ENCODE results near the gene KLK5.
"Not testable (repeated sequence)": the region's sequence is repeated elsewhere in the genome, so short reads cannot be mapped to it uniquely, and the experiment has no call there.

Gene KLK5

DNA sequence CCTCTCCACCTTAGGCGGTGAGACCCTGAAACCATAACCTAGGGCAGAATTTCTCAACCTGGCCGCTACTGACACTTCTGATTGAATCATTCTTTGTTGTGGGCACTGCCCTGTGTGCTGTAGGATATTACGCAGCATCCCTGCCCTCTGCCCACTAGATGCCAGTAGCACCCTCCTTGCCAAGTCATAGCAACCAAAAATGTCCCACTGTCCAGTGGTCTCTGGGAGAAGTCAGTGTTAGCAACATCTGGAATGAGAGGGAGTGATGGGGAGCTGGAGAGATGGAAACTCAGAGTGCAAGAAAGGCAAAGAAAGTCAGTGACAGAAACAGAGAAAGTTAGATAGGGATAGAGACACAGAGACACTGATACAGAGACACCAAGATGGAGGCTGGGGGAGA, 55.2 kb downstream of the KLK5 start:
- no peak overlapping the region for H3K4me3 ChIP-seq (ENCODE audit: low read depth, low read length)
- no peak for TF ChIP-seq CTCF (IDR thresholded peaks at IDR 0.05; ENCODE audit: low read depth, low read length)

DNA sequence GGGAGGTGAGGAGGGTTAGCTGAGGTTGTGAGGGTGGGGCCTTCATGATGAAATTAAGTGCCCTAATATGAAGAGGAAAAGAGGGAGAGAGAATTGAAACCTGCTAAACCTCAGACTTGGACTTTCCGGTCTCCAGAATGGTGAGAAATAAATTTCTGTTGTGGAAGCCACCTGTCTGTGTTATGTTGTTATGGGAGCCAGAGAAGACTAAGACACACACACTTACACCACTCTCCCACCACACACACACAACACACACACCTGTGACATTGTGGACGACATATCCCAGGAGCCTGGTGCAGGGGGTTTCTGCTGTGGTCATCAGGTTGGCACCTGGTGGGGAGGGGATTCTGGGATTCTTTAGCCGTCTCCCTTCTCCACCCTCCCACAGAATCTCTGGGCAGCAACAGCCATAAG, 55.6 kb downstream of the KLK5 start:
- no peak overlapping the region for H3K4me3 ChIP-seq (ENCODE audit: low read depth, low read length)
- no peak for TF ChIP-seq CTCF (IDR thresholded peaks at IDR 0.05; ENCODE audit: low read depth, low read length)

DNA sequence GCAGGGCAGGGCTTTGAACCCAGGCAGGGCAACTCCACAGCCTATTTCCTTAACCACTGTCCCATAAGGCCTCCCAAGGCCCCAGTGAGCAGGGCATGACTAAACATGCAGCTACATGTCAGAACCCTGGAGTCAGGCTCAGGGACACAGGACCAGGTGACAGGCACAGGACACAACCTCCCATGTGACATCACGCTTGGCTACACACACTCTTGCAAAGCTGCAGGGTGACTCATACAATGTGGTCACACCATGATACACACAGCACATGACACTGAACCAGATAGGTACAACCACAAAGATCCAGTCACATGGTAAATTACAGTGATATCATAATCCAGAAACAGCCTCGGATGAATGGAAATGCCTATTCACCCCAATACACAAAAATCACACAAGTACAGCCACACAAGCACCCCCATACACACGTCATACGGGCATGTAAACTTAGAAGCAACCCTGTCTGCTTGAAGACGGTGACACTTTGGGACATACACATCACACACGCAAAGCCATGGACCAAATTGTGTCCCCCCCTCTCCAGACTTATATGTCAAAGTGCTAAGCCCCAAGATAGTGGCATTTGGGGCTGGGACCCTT, 56.1 kb downstream of the KLK5 start:
- no peak for TF ChIP-seq CTCF (IDR thresholded peaks at IDR 0.05; ENCODE audit: low read depth, low read length)
- no peak overlapping the region for H3K4me3 ChIP-seq (ENCODE audit: low read depth, low read length)

DNA sequence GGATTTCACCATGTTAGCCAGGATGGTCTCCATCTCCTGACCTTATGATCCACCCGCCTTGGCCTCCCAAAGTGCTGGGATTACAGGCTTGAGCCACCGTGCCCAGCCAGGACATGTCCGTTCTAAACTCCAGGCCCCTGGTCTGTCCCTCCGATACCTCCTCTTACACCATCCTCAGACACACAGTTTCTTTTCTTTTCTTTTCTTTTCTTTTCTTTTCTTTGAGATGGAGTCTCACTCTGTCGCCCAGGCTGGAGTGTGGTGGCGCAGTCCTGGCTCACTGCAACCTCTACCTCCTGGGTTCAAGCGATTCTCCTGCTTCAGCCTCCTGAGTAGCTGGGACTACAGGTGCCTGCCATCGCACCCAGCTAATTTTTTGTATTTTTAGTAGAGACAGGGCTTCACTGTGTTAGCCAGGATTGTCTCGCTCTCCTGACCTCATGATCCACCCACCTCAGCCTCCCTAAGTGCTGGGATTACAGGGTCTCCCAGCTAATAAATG, 56.7 kb downstream of the KLK5 start:
- H3K4me3 ChIP-seq (ENCODE audit: low read depth, low read length): not testable (repeated sequence)

DNA sequence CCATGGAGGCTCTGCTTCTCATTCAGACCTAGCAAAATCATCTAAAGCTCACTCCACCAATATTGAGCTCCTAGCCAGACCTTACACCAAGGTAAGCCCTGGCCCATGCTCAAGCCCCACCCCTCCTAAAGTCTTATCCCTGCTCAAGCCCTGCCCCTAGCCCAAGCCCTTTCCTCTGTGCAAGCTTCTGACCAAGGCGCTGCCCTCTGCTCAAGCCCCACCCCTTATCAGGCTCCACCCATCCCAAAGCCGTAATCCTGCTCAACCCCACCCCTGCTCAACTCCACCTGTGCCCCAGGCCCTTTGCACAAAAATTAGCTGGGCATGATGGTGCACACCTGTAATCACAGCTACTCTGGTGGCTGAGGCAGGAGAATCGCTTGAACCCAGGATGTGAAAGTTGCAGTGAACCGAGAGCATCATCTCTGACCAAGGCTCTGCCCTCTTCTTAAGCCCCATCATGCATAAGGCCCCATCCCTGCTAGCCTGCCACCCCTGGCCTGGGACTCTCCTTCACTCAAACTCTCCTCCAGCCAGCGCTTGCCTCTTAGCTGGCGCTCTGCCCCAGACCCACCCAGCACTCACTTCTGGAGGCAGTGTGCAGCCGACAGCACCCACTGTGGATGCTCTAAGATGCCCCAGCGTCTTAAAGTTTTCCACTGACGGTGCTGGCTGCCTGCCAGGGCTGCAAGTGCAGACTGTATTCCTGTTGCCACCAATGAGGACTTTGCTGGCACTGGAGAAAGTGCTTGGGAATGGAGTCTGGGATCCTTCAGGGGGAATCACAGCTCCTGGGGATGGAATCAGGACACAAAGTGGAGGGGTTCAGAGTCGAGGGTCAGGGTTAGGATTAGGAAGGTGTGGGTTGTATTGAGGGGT, 58.1 kb downstream of the KLK5 start:
- H3K4me3 ChIP-seq (ENCODE audit: low read depth, low read length): no peak overlapping the region
- TF ChIP-seq CTCF (IDR thresholded peaks at IDR 0.05; ENCODE audit: low read depth, low read length): no peak

Measured in WI38 (cell line).